Measurements from ENCODE around the gene DNMT1. TPM values are rescaled to one million over a fixed set of nuclear protein-coding genes. Genes with fewer than 3 reads are reported as not detected.

The DNMT1 gene
- polyA plus RNA-seq, 1 donor from 2014 or later, result 58.4 TPM

GRCh38 chr19:10189616-10190015, 5.1 kb downstream of the DNMT1 start:
- H3K9me2 ChIP-seq (ENCODE audit: insufficient read depth, low read length), result no peaks in the 10 kb centered on the region
- H3K9me3 ChIP-seq (ENCODE audit: low read length), result no peaks in the 10 kb centered on the region
- peaks cover 74% of the 10 kb centered on the region for H3K79me2 ChIP-seq (replicated peaks; ENCODE audit: insufficient read depth, low read length)
- TF ChIP-seq RAD21 (conservative IDR thresholded peaks at IDR 0.05), result no peak
- TF ChIP-seq POLR2AphosphoS5 (IDR thresholded peaks at IDR 0.05), result no peak
- TF ChIP-seq EP300 (conservative IDR thresholded peaks at IDR 0.05; ENCODE audit: poor library complexity, severe bottlenecking), result no peak
- TF ChIP-seq SMC3 (conservative IDR thresholded peaks at IDR 0.05; ENCODE audit: poor library complexity), result no peak
- no peak for TF ChIP-seq TAF1 (IDR thresholded peaks at IDR 0.05; ENCODE audit: low read depth)
- no peak overlapping the region for H3K9ac ChIP-seq (ENCODE audit: low read length)
- H4K20me1 ChIP-seq (ENCODE audit: insufficient read depth), result no peaks in the 10 kb centered on the region
- H3K4me3 ChIP-seq (ENCODE audit: low read length), result no peak overlapping the region
- H3F3A ChIP-seq (ENCODE audit: insufficient read depth, low read length, poor library complexity, severe bottlenecking), result no peaks in the 10 kb centered on the region
- no peaks in the 10 kb centered on the region for H3K36me3 ChIP-seq (ENCODE audit: insufficient read depth, low read length)
- no peak overlapping the region for H2AFZ ChIP-seq (ENCODE audit: low read depth, low read length)
- H3K27me3 ChIP-seq (ENCODE audit: insufficient read depth, low read depth, low read length), result no peaks in the 10 kb centered on the region
- no peak overlapping the region for H3K4me2 ChIP-seq (ENCODE audit: low read length)
- H3K27ac ChIP-seq (ENCODE audit: low read length), result no peak overlapping the region

- Histone ChIP-seq H3K27ac (ENCODE audit: low read length) (no peak overlapping the region), H3K27me3 (ENCODE audit: insufficient read depth, low read depth, low read length) (no peaks in the 10 kb centered on the region), H3K9ac (ENCODE audit: low read length) (no peak overlapping the region), H3K9me3 (ENCODE audit: low read length) (no peaks in the 10 kb centered on the region), H3K36me3 (ENCODE audit: insufficient read depth, low read length) (no peaks in the 10 kb centered on the region), H3K4me3 (ENCODE audit: low read length) (no peak overlapping the region), H3K4me2 (ENCODE audit: low read length) (no peak overlapping the region), H3K79me2 (replicated peaks; ENCODE audit: insufficient read depth, low read length) (peaks cover 55% of the 10 kb centered on the region), H4K20me1 (ENCODE audit: insufficient read depth) (no peaks in the 10 kb centered on the region), H3K9me2 (ENCODE audit: insufficient read depth, low read length) (no peaks in the 10 kb centered on the region), H2AFZ (ENCODE audit: low read depth, low read length) (no peak overlapping the region), H3F3A (ENCODE audit: insufficient read depth, low read length, poor library complexity, severe bottlenecking) (no peaks in the 10 kb centered on the region)
- no peak for TF ChIP-seq RAD21 (conservative IDR thresholded peaks at IDR 0.05)
- no peak for TF ChIP-seq POLR2AphosphoS5 (IDR thresholded peaks at IDR 0.05)
- TF ChIP-seq, protein P1, sequence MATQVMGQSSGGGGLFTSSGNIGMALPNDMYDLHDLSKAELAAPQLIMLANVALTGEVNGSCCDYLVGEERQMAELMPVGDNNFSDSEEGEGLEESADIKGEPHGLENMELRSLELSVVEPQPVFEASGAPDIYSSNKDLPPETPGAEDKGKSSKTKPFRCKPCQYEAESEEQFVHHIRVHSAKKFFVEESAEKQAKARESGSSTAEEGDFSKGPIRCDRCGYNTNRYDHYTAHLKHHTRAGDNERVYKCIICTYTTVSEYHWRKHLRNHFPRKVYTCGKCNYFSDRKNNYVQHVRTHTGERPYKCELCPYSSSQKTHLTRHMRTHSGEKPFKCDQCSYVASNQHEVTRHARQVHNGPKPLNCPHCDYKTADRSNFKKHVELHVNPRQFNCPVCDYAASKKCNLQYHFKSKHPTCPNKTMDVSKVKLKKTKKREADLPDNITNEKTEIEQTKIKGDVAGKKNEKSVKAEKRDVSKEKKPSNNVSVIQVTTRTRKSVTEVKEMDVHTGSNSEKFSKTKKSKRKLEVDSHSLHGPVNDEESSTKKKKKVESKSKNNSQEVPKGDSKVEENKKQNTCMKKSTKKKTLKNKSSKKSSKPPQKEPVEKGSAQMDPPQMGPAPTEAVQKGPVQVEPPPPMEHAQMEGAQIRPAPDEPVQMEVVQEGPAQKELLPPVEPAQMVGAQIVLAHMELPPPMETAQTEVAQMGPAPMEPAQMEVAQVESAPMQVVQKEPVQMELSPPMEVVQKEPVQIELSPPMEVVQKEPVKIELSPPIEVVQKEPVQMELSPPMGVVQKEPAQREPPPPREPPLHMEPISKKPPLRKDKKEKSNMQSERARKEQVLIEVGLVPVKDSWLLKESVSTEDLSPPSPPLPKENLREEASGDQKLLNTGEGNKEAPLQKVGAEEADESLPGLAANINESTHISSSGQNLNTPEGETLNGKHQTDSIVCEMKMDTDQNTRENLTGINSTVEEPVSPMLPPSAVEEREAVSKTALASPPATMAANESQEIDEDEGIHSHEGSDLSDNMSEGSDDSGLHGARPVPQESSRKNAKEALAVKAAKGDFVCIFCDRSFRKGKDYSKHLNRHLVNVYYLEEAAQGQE (IDR thresholded peaks at IDR 0.05; ENCODE audit: borderline replicate concordance), result no peak
- no peak for TF ChIP-seq EZH2 (IDR thresholded peaks at IDR 0.05; ENCODE audit: borderline replicate concordance, insufficient read depth, low read length, poor library complexity, severe bottlenecking)
- no peak for TF ChIP-seq MXI1 (conservative IDR thresholded peaks at IDR 0.05; ENCODE audit: poor library complexity, severe bottlenecking)
- TF ChIP-seq, protein P2, sequence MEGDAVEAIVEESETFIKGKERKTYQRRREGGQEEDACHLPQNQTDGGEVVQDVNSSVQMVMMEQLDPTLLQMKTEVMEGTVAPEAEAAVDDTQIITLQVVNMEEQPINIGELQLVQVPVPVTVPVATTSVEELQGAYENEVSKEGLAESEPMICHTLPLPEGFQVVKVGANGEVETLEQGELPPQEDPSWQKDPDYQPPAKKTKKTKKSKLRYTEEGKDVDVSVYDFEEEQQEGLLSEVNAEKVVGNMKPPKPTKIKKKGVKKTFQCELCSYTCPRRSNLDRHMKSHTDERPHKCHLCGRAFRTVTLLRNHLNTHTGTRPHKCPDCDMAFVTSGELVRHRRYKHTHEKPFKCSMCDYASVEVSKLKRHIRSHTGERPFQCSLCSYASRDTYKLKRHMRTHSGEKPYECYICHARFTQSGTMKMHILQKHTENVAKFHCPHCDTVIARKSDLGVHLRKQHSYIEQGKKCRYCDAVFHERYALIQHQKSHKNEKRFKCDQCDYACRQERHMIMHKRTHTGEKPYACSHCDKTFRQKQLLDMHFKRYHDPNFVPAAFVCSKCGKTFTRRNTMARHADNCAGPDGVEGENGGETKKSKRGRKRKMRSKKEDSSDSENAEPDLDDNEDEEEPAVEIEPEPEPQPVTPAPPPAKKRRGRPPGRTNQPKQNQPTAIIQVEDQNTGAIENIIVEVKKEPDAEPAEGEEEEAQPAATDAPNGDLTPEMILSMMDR (IDR thresholded peaks at IDR 0.05; ENCODE audit: poor library complexity, severe bottlenecking), result no peak
- no peak for TF ChIP-seq SMC3 (conservative IDR thresholded peaks at IDR 0.05; ENCODE audit: poor library complexity)
- TF ChIP-seq EP300 (conservative IDR thresholded peaks at IDR 0.05; ENCODE audit: poor library complexity, severe bottlenecking), result no peak
- TF ChIP-seq TAF1 (IDR thresholded peaks at IDR 0.05; ENCODE audit: low read depth), result no peak
Observed at GRCh38 chr19:10187315-10187714, 7.4 kb downstream of the DNMT1 start.
